GM12878 (cell line): ENCODE data around the gene KIF5C.

Experiments used
- CTCF ChIP-seq, 3 experiments: IDR thresholded peaks in 2 of 3; conservative IDR thresholded peaks in 1 of 3; 2 replicates each; pipeline ENCODE4 v1.5.1; 2011; ENCODE audit warnings: low read depth in 3 of 3, low read length in 3 of 3, mild to moderate bottlenecking in 3 of 3, control low read depth in 2 of 3, moderate library complexity in 2 of 3, inconsistent platforms in 1 of 3, mixed read lengths in 1 of 3; ENCODE audit not compliant: control insufficient read depth in 2 of 3, insufficient read depth in 1 of 3; ENCODE audit errors: extremely low read depth in 1 of 3
- JUNB ChIP-seq: IDR thresholded peaks from 2 replicates; pipeline ENCODE4 v1.6.1; 2016; ENCODE audit warnings: antibody characterized with exemption, mild to moderate bottlenecking
- MEF2A ChIP-seq: IDR thresholded peaks from 2 replicates; pipeline ENCODE4 v1.6.1; 2011; ENCODE audit warnings: low read depth, mild to moderate bottlenecking, low read length, moderate library complexity; ENCODE audit not compliant: insufficient read depth
- RB1 ChIP-seq: fragments of 450-650 bp; formaldehyde crosslinking; IDR thresholded peaks from 2 replicates; pipeline ENCODE4 v1.6.1; 2017; ENCODE audit warnings: mild to moderate bottlenecking, borderline replicate concordance
- SIN3A ChIP-seq: IDR thresholded peaks from 2 replicates; pipeline ENCODE4 v1.6.1; 2012; ENCODE audit warnings: low read depth, low read length, improper control_type of control experiment

GRCh38 chr2:148901142-148901541 is 26.1 kb downstream of the KIF5C start:
- TF ChIP-seq MEF2A (no peak), RB1 (no peak), SIN3A (no peak), CTCF (IDR thresholded peaks at IDR 0.05 in 2 of 3, conservative IDR thresholded peaks at IDR 0.05 in 1 of 3; ENCODE audit: control insufficient read depth in 2 of 3, extremely low read depth in 1 of 3, insufficient read depth in 1 of 3, low read depth in 3 of 3, low read length in 3 of 3) (no peak), JUNB (no peak)
